Measurements from ENCODE around the gene SESN1. TPM values are rescaled to one million over a fixed set of nuclear protein-coding genes. Genes with fewer than 3 reads are reported as not detected.

SESN1 gene
- total RNA-seq, 1 donor from 2014 or later: 58.9 TPM

GRCh38 chr6:109019911-109020310, 74.7 kb downstream of the SESN1 start:
- no peak for TF ChIP-seq CTCF (IDR thresholded peaks at IDR 0.05)
- TF ChIP-seq POLR2A (IDR thresholded peaks at IDR 0.05): no peak
- no peak for TF ChIP-seq POLR2AphosphoS5 (IDR thresholded peaks at IDR 0.05; ENCODE audit: insufficient read depth in 1 of 2, low read depth in 1 of 2)
- no peak overlapping the region for H3K27ac ChIP-seq
- intact Hi-C loops (cut with DNase I): no loop called here
- no peak overlapping the region for H3K4me3 ChIP-seq
- H3K9me3 ChIP-seq: no peaks in the 10 kb centered on the region
- H3K4me1 ChIP-seq: peaks cover 18% of the 10 kb centered on the region
- no peaks in the 10 kb centered on the region for H3K36me3 ChIP-seq
- DNase-seq (ENCODE audit: extremely low spot score in 2 of 2): no peak
- no peaks in the 10 kb centered on the region for H3K27me3 ChIP-seq

- intact Hi-C loops (cut with DNase I): no loop called here
- Histone ChIP-seq H3K4me1 (peaks cover 38% of the 10 kb centered on the region), H3K27ac (peak overlapping the region; percentile 39), H3K4me3 (no peak overlapping the region), H3K27me3 (no peaks in the 10 kb centered on the region), H3K36me3 (no peaks in the 10 kb centered on the region), H3K9me3 (no peaks in the 10 kb centered on the region)
- no peak for DNase-seq (ENCODE audit: extremely low spot score in 2 of 2)
- no peak for TF ChIP-seq POLR2A (IDR thresholded peaks at IDR 0.05)
- no peak for TF ChIP-seq POLR2AphosphoS5 (IDR thresholded peaks at IDR 0.05; ENCODE audit: insufficient read depth in 1 of 2, low read depth in 1 of 2)
- TF ChIP-seq CTCF (IDR thresholded peaks at IDR 0.05): no peak
Observed at GRCh38 chr6:109015176-109015575, 79.5 kb downstream of the SESN1 start.

GRCh38 chr6:109014606-109015005, 80.0 kb downstream of the SESN1 start:
- Histone ChIP-seq H3K9me3 (no peaks in the 10 kb centered on the region), H3K27ac (peak overlapping the region; percentile 39), H3K36me3 (no peaks in the 10 kb centered on the region), H3K4me1 (peaks cover 38% of the 10 kb centered on the region), H3K27me3 (no peaks in the 10 kb centered on the region), H3K4me3 (no peak overlapping the region)
- intact Hi-C loops (cut with DNase I): no loop called here
- TF ChIP-seq CTCF (IDR thresholded peaks at IDR 0.05) (no peak), POLR2AphosphoS5 (IDR thresholded peaks at IDR 0.05; ENCODE audit: insufficient read depth in 1 of 2, low read depth in 1 of 2) (no peak), POLR2A (IDR thresholded peaks at IDR 0.05) (no peak)
- no peak for DNase-seq (ENCODE audit: extremely low spot score in 2 of 2)

- Histone ChIP-seq H3K4me1 (peaks cover 38% of the 10 kb centered on the region), H3K27me3 (no peaks in the 10 kb centered on the region), H3K4me3 (no peak overlapping the region), H3K27ac (peak overlapping the region; percentile 39), H3K9me3 (no peaks in the 10 kb centered on the region), H3K36me3 (no peaks in the 10 kb centered on the region)
- DNase-seq (ENCODE audit: extremely low spot score in 2 of 2): no peak
- peak in 1 of 2 donors; percentile 15 for TF ChIP-seq POLR2AphosphoS5 (IDR thresholded peaks at IDR 0.05; ENCODE audit: insufficient read depth in 1 of 2, low read depth in 1 of 2)
- no peak for TF ChIP-seq CTCF (IDR thresholded peaks at IDR 0.05)
- intact Hi-C loops (cut with DNase I): no loop called here
Observed at GRCh38 chr6:109013656-109014305, 80.9 kb downstream of the SESN1 start.

- peaks cover 45% of the 10 kb centered on the region for H3K4me1 ChIP-seq
- peak overlapping the region; percentile 97 for H3K27ac ChIP-seq
Observed at GRCh38 chr6:109010705-109011102, 83.9 kb downstream of the SESN1 start.

More at GRCh38 chr6:109010705-109011102, 83.9 kb downstream of the SESN1 start:
- Histone ChIP-seq H3K27me3 (no peaks in the 10 kb centered on the region), H3K36me3 (no peaks in the 10 kb centered on the region), H3K4me3 (peak overlapping the region; percentile 97 to 98), H3K9me3 (no peaks in the 10 kb centered on the region)
- intact Hi-C loops (cut with DNase I): no loop called here
- TF ChIP-seq POLR2AphosphoS5 (IDR thresholded peaks at IDR 0.05; ENCODE audit: insufficient read depth in 1 of 2, low read depth in 1 of 2) (no peak), POLR2A (IDR thresholded peaks at IDR 0.05) (no peak), CTCF (IDR thresholded peaks at IDR 0.05) (no peak)
- no peak for DNase-seq (ENCODE audit: extremely low spot score in 2 of 2)

All from vagina (tissue), 2 donors.